ENCODE results near the gene TRAF7. TPM values are rescaled to one million over a fixed set of nuclear protein-coding genes. Genes with fewer than 3 reads are reported as not detected.

Gene TRAF7
- total RNA-seq, 4 donors from 2014 or later: 51.2 to 120 (median 79.3) TPM

GRCh38 chr16:2179576-2179975 lies 24.0 kb downstream of the TRAF7 start:
- TF ChIP-seq POLR2A (IDR thresholded peaks at IDR 0.05) (no peak), CTCF (IDR thresholded peaks at IDR 0.05) (no peak)
- no peak overlapping the region for H3K4me3 ChIP-seq
- no peak overlapping the region for H3K27ac ChIP-seq
- no peaks in the 10 kb centered on the region for H3K27me3 ChIP-seq
- no peaks in the 10 kb centered on the region for H3K9me3 ChIP-seq
- no peak for DNase-seq
- no peaks in the 10 kb centered on the region for H3K4me1 ChIP-seq
- peaks cover 0 to 40% (median 0%) of the 10 kb centered on the region in 3 donors for H3K36me3 ChIP-seq

- no peaks in the 10 kb centered on the region for H3K27me3 ChIP-seq
- H3K9me3 ChIP-seq: no peaks in the 10 kb centered on the region
- no peaks in the 10 kb centered on the region for H3K4me1 ChIP-seq
- H3K27ac ChIP-seq: no peak overlapping the region
- DNase-seq: no peak
- H3K4me3 ChIP-seq: no peak overlapping the region
- H3K36me3 ChIP-seq: peaks cover 0 to 31% (median 0%) of the 10 kb centered on the region in 3 donors
- TF ChIP-seq CTCF (IDR thresholded peaks at IDR 0.05) (no peak), POLR2A (IDR thresholded peaks at IDR 0.05) (no peak)
Observed at GRCh38 chr16:2180461-2180860, 24.9 kb downstream of the TRAF7 start.

- H3K27ac ChIP-seq: no peak overlapping the region
- no peaks in the 10 kb centered on the region for H3K27me3 ChIP-seq
- H3K4me3 ChIP-seq: no peak overlapping the region
- H3K36me3 ChIP-seq: peaks cover 0 to 23% (median 0%) of the 10 kb centered on the region in 3 donors
- no peak for DNase-seq
- H3K4me1 ChIP-seq: no peaks in the 10 kb centered on the region
- H3K9me3 ChIP-seq: no peaks in the 10 kb centered on the region
- TF ChIP-seq POLR2A (IDR thresholded peaks at IDR 0.05) (no peak), CTCF (IDR thresholded peaks at IDR 0.05) (no peak)
Observed at GRCh38 chr16:2180962-2181923, 25.7 kb downstream of the TRAF7 start.

GRCh38 chr16:2181952-2182351 lies 26.4 kb downstream of the TRAF7 start:
- Histone ChIP-seq H3K4me1 (no peaks in the 10 kb centered on the region), H3K27me3 (no peaks in the 10 kb centered on the region), H3K36me3 (peaks cover 0 to 16% (median 0%) of the 10 kb centered on the region in 3 donors), H3K4me3 (no peak overlapping the region), H3K9me3 (no peaks in the 10 kb centered on the region), H3K27ac (no peak overlapping the region)
- TF ChIP-seq POLR2A (IDR thresholded peaks at IDR 0.05): no peak
- TF ChIP-seq CTCF (IDR thresholded peaks at IDR 0.05): no peak
- DNase-seq: no peak

GRCh38 chr16:2183671-2184070 lies 28.1 kb downstream of the TRAF7 start:
- no peaks in the 10 kb centered on the region for H3K27me3 ChIP-seq
- H3K4me3 ChIP-seq: no peak overlapping the region
- no peaks in the 10 kb centered on the region for H3K9me3 ChIP-seq
- H3K4me1 ChIP-seq: no peaks in the 10 kb centered on the region
- H3K36me3 ChIP-seq: no peaks in the 10 kb centered on the region
- DNase-seq: no peak
- no peak for TF ChIP-seq CTCF (IDR thresholded peaks at IDR 0.05)
- TF ChIP-seq POLR2A (IDR thresholded peaks at IDR 0.05): no peak
- no peak overlapping the region for H3K27ac ChIP-seq

Measured in Peyer's patch (tissue), 4 donors.